ENCODE data around the gene RNF115.

The RNF115 gene

DNA sequence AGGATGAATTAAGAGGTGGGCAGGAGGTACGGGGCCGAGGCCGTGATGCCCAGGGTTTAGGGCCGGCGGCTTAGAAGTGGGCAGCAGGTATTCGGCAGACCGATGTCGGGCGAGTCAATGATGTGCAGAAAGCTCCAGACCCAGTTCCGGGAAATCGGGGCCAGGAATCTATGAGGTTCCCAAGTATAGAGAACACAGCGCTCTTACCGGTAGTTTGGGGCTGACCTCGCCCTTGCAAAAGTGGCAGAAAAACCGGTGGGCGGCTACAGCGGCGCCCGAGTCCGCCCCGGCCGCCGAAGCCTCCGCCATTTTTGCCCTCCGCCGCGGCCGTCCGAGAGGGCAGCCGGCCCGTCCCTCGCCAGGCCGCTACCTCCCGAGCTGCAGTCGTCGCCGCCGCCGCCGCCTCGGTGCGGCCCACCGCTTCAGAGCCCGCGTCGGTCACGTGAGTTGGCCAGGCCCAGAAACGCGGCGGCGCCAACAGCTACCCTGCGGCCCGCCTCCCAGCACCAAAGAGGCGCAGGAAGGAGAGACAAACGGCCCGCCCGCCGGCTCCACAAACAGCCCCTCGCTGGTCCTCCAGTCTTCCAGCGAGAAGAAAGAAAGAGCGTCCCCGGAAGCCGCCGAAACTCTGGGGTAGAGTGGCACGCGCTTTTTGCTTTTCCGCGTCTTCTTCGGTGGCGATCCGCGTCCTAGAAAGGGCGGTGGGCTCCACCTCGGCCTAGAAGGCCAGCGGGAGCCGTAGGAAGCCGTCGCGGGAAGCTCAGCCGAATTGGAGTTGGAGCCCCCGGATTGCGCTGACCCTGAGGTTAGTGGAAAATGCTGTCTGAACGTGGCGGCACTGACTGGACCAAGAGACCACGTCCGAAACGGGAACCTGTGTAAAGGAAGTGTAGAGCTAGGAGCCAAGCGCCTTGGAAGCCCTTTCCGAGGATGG is at the start of gene RNF115, which contains the start of gene POLR3C:
Gene RNF115, minus strand, starts transcription at position 531 of the 934 bp plus-strand sequence. Its CDS starts 222 bp downstream, at position 309.
Gene POLR3C, plus strand, starts transcription at position 636 of the 934 bp plus-strand sequence. CDS start 1,577 bp downstream, outside the sequence.
- H3K27ac Mint-ChIP-seq: peak within 1 kb of the TSS; percentile 89
- ATAC-seq (ENCODE audit: low read depth) (peak; percentile 92), DNase-seq (ENCODE audit: low spot score in 2 of 2) (peak; percentile 70)
- peaks cover 14% of the 10 kb centered on the region for H3K4me1 Mint-ChIP-seq
- H3K4me3 Mint-ChIP-seq: peak within 1 kb of the TSS; percentile 95
- peaks cover 27% of the 10 kb centered on the region for H3K36me3 Mint-ChIP-seq
- H3K9me3 Mint-ChIP-seq: no peaks in the 10 kb centered on the region
- no peaks in the 10 kb centered on the region for H3K27me3 Mint-ChIP-seq

- Mint-ChIP-seq H3K27me3 (peaks cover 12% of the 10 kb centered on the region), H3K27ac (peak overlapping the region; percentile 51), H3K4me1 (peaks cover 15% of the 10 kb centered on the region), H3K4me3 (peak overlapping the region; percentile 85), H3K36me3 (no peaks in the 10 kb centered on the region), H3K9me3 (no peaks in the 10 kb centered on the region)
- peak in 1 of 2 donors; percentile 42 for DNase-seq (ENCODE audit: low spot score in 2 of 2)
- peak; percentile 86 for ATAC-seq (ENCODE audit: low read depth)
These were observed 48.4 kb upstream of the RNF115 start for GRCh38 chr1:145871994-145872924.

DNA sequence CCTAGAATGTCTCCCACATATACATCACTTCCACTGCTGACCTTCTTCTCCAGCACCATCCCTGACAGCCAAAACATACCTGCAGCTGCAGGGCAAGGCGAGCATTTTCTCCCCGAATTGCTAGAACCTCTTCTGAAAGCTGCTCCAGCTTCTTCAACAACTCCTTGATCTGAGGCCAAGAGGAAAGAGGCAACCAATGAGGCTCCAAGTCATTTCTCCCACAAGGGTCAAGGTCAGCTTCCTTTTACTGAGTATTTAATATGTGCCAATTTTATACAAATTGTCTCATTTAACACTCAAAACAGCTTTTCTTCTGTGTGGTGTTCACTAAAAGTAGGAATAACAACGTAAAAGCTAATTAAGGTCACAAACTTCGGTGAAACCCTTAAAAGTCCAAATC is 44.3 kb upstream of the RNF115 start:
- H3K4me3 Mint-ChIP-seq: no peak overlapping the region
- no peaks in the 10 kb centered on the region for H3K36me3 Mint-ChIP-seq
- H3K4me1 Mint-ChIP-seq: peaks cover 15% of the 10 kb centered on the region
- H3K27me3 Mint-ChIP-seq: peaks cover 15% of the 10 kb centered on the region
- H3K27ac Mint-ChIP-seq: no peak overlapping the region
- no peaks in the 10 kb centered on the region for H3K9me3 Mint-ChIP-seq
- no peak for DNase-seq (ENCODE audit: low spot score in 2 of 2)
- no peak for ATAC-seq (ENCODE audit: low read depth)

- DNase-seq (ENCODE audit: low spot score in 2 of 2): no peak
- H3K9me3 Mint-ChIP-seq: no peaks in the 10 kb centered on the region
- H3K27me3 Mint-ChIP-seq: peaks cover 7% of the 10 kb centered on the region
- peaks cover 2% of the 10 kb centered on the region for H3K4me1 Mint-ChIP-seq
- no peak overlapping the region for H3K27ac Mint-ChIP-seq
- no peak for ATAC-seq (ENCODE audit: low read depth)
- H3K4me3 Mint-ChIP-seq: no peak overlapping the region
- H3K36me3 Mint-ChIP-seq: no peaks in the 10 kb centered on the region
These were observed 39.6 kb upstream of the RNF115 start for GRCh38 chr1:145863282-145864018.

- H3K4me1 Mint-ChIP-seq: peaks cover 9% of the 10 kb centered on the region
- H3K9me3 Mint-ChIP-seq: no peaks in the 10 kb centered on the region
- ATAC-seq (ENCODE audit: low read depth): peak; percentile 63
- DNase-seq (ENCODE audit: low spot score in 2 of 2): peak; percentile 66 to 72
- H3K27ac Mint-ChIP-seq: peak overlapping the region; percentile 93
- no peaks in the 10 kb centered on the region for H3K27me3 Mint-ChIP-seq
- H3K36me3 Mint-ChIP-seq: peaks cover 12% of the 10 kb centered on the region
- peak overlapping the region; percentile 98 for H3K4me3 Mint-ChIP-seq
These were observed 35.7 kb upstream of the RNF115 start for GRCh38 chr1:145859491-145860023.

GRCh38 chr1:145858901-145859490 is 35.1 kb upstream of the RNF115 start, which contains the start of gene PIAS3:
TSS of gene PIAS3 (minus strand) at chr1:145859081. CDS start at chr1:145858990, 91 bp downstream.
- Mint-ChIP-seq H3K36me3 (peaks cover 15% of the 10 kb centered on the region), H3K4me1 (peaks cover 9% of the 10 kb centered on the region), H3K27ac (peak within 1 kb of the TSS; percentile 93), H3K9me3 (no peaks in the 10 kb centered on the region), H3K27me3 (no peaks in the 10 kb centered on the region), H3K4me3 (peak within 1 kb of the TSS; percentile 98)
- peak; percentile 75 to 79 for DNase-seq (ENCODE audit: low spot score in 2 of 2)
- peak; percentile 86 for ATAC-seq (ENCODE audit: low read depth)

DNA sequence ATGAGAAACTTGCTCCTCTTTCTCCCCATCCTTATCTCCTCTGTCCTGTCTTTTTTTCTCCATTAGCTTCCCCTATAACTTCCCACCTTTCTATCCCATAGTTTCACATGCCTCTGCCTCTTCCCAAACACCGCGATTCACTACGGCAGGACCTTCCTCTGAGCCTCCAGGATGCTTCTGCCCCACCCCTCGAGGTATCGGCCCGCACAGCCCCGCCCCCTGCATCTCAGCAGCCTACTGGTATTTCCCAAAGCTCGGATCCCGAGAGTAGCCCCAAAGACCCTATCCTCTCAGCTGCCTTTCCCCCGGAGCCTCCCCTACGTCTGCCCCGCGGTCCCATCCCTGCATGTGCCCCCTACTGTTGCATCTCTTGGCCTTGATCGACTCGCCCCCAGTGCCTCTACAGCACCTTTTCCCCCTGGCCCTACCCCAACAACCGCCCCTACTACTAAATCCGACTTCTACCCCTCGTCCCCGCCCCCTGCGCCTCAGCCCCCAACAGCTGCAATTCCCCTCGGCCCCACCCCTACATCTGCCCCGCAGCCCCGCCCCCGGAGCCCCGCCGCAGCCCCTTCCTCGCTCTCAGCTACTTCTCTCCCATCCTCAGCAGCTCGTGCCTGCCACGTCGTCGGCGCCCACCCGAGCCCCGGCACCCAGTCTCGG is 34.5 kb upstream of the RNF115 start:
- ATAC-seq (ENCODE audit: low read depth) (peak; percentile 36), DNase-seq (ENCODE audit: low spot score in 2 of 2) (no peak)
- Mint-ChIP-seq H3K27me3 (no peaks in the 10 kb centered on the region), H3K36me3 (peaks cover 19% of the 10 kb centered on the region), H3K27ac (peak overlapping the region; percentile 93), H3K4me3 (peak overlapping the region; percentile 98), H3K4me1 (peaks cover 9% of the 10 kb centered on the region), H3K9me3 (no peaks in the 10 kb centered on the region)

DNA sequence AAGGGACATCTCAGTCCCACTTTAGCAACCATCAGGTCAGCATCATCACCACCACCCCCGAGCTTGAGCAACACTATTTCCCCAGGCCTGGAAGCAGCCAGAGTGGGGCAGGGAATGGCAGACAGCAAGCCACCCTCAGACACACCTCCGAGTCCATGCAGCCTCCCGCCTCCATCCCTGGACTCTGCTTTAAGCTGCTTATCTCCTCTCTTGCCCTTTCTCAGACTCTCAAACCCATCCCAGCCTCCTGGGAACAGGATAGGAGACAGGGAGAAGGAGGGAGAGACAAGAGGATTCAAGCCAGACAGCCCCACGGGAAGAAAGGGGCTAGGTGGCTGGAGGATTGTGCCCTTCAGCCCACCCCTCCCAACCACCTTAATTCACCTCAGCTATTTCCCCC is 33.3 kb upstream of the RNF115 start:
- no peak overlapping the region for H3K4me3 Mint-ChIP-seq
- no peak for ATAC-seq (ENCODE audit: low read depth)
- no peaks in the 10 kb centered on the region for H3K9me3 Mint-ChIP-seq
- H3K27ac Mint-ChIP-seq: no peak overlapping the region
- H3K27me3 Mint-ChIP-seq: no peaks in the 10 kb centered on the region
- peaks cover 22% of the 10 kb centered on the region for H3K36me3 Mint-ChIP-seq
- peaks cover 9% of the 10 kb centered on the region for H3K4me1 Mint-ChIP-seq
- DNase-seq (ENCODE audit: low spot score in 2 of 2): no peak

DNA sequence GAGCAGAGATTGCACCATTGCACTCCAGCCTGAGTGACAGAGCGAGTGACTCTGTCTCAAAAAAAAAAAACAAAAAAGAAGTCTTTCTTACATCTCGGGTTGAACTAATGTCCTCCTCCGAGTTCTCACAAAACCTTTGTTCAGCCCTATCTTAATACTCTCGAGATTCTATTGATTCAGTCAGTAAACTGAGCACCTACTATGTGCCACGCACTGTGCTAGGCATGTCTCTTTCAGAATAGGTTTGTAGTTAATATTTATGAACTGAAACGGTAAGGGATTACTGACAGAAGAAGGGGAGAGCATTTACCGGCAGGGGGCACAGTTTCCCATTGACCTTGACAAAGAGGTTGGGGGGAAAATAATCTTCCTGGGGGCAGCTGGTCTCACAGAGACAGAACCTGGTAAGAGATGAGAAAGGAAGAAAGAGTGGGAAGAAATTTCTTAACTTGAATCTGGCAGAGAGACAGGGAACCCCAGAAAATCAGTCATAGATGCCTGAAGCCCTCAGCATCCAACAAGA is 31.6 kb upstream of the RNF115 start:
- Mint-ChIP-seq H3K9me3 (no peaks in the 10 kb centered on the region), H3K36me3 (peaks cover 27% of the 10 kb centered on the region), H3K4me3 (no peak overlapping the region), H3K27ac (peak overlapping the region; percentile 39), H3K27me3 (no peaks in the 10 kb centered on the region), H3K4me1 (peaks cover 9% of the 10 kb centered on the region)
- DNase-seq (ENCODE audit: low spot score in 2 of 2) (no peak), ATAC-seq (ENCODE audit: low read depth) (no peak)

DNA sequence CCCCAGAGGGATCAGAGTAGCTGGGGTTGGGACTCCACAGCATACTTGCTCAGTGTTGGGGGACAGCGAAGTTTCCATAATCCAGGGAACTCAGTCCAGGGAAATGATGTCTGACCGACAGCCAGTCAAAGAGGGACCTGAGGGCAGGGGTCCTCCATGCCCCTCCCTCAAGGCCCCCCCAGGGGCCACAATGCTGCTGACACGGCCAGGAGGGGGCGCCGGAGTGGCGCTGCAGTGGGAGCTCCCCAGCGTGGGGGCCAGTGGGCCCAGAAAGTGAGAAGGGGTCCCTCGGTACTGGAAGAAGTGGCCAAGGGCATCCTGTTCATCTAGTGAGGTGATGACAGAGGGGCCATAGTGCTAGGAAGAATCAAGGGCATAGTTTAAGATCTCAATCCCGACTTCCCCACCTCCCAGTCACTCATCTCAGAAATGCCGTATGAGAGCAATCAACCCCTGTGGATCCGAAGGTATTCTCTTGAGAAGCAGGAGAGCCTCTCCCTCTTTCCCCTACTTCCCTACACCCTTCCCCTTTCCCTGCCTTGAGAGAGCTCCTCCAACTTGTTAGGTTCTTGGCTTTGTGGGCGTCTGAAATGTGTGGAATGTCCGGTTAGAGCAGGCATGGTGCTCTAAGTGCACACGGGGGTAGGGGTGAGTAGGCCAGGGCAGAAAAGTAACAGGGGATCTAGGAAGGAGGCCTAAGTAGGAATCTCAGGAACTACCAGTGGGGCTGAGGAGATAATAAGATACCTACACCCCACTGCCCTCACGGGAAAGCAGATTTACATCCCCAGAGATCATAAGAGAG is 25.7 kb upstream of the RNF115 start:
- H3K27ac Mint-ChIP-seq: no peak overlapping the region

GRCh38 chr1:145847827-145848226 is 23.9 kb upstream of the RNF115 start:
- ATAC-seq (ENCODE audit: low read depth) (no peak), DNase-seq (ENCODE audit: low spot score in 2 of 2) (no peak)
- Mint-ChIP-seq H3K27me3 (no peaks in the 10 kb centered on the region), H3K36me3 (peaks cover 8% of the 10 kb centered on the region), H3K4me3 (no peak overlapping the region), H3K9me3 (no peaks in the 10 kb centered on the region), H3K4me1 (peaks cover 6% of the 10 kb centered on the region), H3K27ac (no peak overlapping the region)

More for the DNA sequence above, 25.7 kb upstream of the RNF115 start:
- DNase-seq (ENCODE audit: low spot score in 2 of 2) (no peak), ATAC-seq (ENCODE audit: low read depth) (no peak)
- Mint-ChIP-seq H3K36me3 (peaks cover 16% of the 10 kb centered on the region), H3K4me3 (no peak overlapping the region), H3K9me3 (no peaks in the 10 kb centered on the region), H3K4me1 (peaks cover 6% of the 10 kb centered on the region), H3K27me3 (no peaks in the 10 kb centered on the region)
